RWPE2 (cell line): ENCODE measurements around the gene PRELID3B.
A peak's percentile ranks its signal among the peaks of the same experiment; 100 is the strongest.
"Not testable (repeated sequence)": the region's sequence is repeated elsewhere in the genome, so short reads cannot be mapped to it uniquely, and the experiment has no call there.

Experiments used
- ATAC-seq: fragments of 200-7000 bp; cut with Tn5 transposase; 3 replicates; pipeline ENCODE4 v1.9.1; 2021; ENCODE audit warnings: low read depth
- DNase-seq: peaks from one replicate; pipeline ENCODE4 v3.0.0-alpha.2; 2020; ENCODE audit warnings: low spot score
- H3K27ac ChIP-seq: fragments of 450-650 bp; 2 replicates; pipeline ENCODE4 v1.5.1; 2017; ENCODE audit warnings: mild to moderate bottlenecking; ENCODE audit not compliant: poor library complexity, severe bottlenecking
- H3K27me3 ChIP-seq: fragments of 250-450 bp; sonication (Bioruptor Pico); 2 replicates; pipeline ENCODE4 v1.5.1; 2021; ENCODE audit warnings: mild to moderate bottlenecking, moderate library complexity; ENCODE audit not compliant: insufficient read depth, poor library complexity, severe bottlenecking
- H3K36me3 ChIP-seq: fragments of 250-450 bp; sonication (Bioruptor Pico); 2 replicates; pipeline ENCODE4 v1.5.1; 2020; ENCODE audit warnings: low read depth, mild to moderate bottlenecking, moderate library complexity
- H3K4me1 ChIP-seq: fragments of 250-450 bp; sonication (Bioruptor Pico); 2 replicates; pipeline ENCODE4 v1.5.1; 2021; ENCODE audit warnings: mild to moderate bottlenecking, moderate library complexity; ENCODE audit not compliant: insufficient read depth, poor library complexity, severe bottlenecking
- H3K4me3 ChIP-seq: fragments of 250-450 bp; sonication (Bioruptor Pico); 2 replicates; pipeline ENCODE4 v1.5.1; 2021; ENCODE audit warnings: mild to moderate bottlenecking, moderate library complexity; ENCODE audit not compliant: severe bottlenecking
- H3K9me3 ChIP-seq: fragments of 250-450 bp; sonication (Bioruptor Pico); 2 replicates; pipeline ENCODE4 v1.5.1; 2021; ENCODE audit warnings: mild to moderate bottlenecking, moderate library complexity; ENCODE audit not compliant: severe bottlenecking
- TF ChIP-seq, protein P1 (sequence below): fragments of 450-650 bp; IDR thresholded peaks from one replicate; pipeline ENCODE4 v1.5.1; 2017; ENCODE audit warnings: mild to moderate bottlenecking, moderate library complexity; ENCODE audit not compliant: poor library complexity, severe bottlenecking

PRELID3B gene

DNA sequence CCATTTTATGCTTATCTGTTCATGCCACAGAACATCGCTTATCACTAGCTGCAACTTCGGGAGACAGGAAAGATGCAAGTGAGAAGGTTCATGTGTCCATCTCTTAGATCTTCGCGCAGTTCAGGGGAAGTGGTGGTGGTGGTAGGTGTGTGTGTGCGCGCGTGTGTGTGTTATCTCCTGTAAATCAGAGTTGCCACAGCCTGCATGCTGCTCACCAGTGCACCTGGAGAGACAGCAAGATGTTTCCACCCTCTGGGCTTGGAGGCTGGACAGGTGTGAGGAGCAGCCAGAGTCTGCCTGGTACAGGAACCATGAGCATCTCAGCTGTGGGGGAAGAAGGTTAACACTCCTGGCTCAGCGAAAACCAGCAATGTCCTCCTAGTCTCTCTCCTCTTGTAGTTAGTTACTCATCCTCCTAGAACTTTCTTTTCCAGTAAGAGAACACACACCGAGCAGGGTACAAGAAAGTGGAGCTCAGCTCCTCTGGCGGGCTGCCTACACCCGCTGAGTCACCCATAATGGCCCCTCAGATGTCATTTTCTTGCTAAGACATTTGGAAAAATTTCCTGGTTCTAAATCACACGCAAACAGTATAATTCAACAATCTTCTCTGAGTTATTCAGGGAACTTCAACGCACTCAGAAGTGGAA lies 28.5 kb downstream of the PRELID3B start:
- TF ChIP-seq, protein P1, sequence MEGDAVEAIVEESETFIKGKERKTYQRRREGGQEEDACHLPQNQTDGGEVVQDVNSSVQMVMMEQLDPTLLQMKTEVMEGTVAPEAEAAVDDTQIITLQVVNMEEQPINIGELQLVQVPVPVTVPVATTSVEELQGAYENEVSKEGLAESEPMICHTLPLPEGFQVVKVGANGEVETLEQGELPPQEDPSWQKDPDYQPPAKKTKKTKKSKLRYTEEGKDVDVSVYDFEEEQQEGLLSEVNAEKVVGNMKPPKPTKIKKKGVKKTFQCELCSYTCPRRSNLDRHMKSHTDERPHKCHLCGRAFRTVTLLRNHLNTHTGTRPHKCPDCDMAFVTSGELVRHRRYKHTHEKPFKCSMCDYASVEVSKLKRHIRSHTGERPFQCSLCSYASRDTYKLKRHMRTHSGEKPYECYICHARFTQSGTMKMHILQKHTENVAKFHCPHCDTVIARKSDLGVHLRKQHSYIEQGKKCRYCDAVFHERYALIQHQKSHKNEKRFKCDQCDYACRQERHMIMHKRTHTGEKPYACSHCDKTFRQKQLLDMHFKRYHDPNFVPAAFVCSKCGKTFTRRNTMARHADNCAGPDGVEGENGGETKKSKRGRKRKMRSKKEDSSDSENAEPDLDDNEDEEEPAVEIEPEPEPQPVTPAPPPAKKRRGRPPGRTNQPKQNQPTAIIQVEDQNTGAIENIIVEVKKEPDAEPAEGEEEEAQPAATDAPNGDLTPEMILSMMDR: no peak
- no peaks in the 10 kb centered on the region for H3K36me3 ChIP-seq
- DNase-seq (peak; percentile 60), ATAC-seq (no peak)
- H3K4me3 ChIP-seq: no peak overlapping the region
- H3K4me1 ChIP-seq: peaks cover 26% of the 10 kb centered on the region
- H3K9me3 ChIP-seq: no peaks in the 10 kb centered on the region
- no peaks in the 10 kb centered on the region for H3K27me3 ChIP-seq
- H3K27ac ChIP-seq: no peak overlapping the region

DNA sequence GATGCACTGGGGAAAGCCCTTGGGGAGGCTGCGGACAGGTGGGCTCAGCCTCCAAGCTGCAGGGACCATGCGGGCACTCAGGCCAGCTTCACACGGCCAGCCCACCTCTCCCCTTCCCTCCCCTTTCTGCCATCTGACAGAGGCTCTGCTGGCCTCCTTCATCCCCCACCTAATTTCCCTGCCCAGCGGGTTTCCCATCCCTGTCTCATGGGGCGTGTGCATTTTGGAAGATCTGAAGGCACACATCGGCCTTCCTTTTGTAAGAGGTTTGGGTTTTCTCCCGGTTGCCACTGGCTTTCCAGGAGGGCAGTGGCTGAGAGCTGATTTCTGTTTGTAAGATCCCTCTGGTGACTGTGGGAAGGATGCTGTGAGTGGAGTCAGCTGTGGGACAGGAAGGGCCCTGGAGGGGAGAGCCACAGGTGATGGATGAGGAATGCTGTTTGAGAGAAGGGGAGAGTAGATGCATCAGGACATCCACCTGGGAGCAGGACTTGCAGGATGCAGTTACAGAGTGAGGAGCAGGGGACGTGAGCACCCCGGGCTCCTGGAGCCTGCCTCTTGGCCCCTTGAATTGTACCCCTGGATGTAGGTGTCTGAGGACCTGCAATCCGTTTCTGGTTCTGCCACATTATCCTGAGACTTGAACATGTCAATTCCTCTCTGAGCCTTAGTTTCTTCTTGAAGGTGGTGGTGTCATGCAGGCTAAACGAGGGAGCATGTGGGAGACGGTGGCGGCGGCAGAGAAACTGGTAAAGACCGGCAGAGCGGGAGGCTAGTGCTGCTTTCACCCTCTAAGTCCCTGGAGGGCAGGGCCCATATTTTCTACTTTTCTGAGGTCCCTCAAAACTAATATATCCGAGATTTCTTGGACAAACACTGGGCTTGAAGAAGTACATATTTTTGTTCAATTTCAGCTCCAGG lies 29.3 kb downstream of the PRELID3B start:
- Histone ChIP-seq H3K27me3 (no peaks in the 10 kb centered on the region), H3K4me3 (no peak overlapping the region), H3K36me3 (no peaks in the 10 kb centered on the region), H3K27ac (no peak overlapping the region), H3K9me3 (no peaks in the 10 kb centered on the region), H3K4me1 (peaks cover 26% of the 10 kb centered on the region)
- TF ChIP-seq, protein P1: no peak
- DNase-seq: peak; percentile 71
- ATAC-seq: no peak

DNA sequence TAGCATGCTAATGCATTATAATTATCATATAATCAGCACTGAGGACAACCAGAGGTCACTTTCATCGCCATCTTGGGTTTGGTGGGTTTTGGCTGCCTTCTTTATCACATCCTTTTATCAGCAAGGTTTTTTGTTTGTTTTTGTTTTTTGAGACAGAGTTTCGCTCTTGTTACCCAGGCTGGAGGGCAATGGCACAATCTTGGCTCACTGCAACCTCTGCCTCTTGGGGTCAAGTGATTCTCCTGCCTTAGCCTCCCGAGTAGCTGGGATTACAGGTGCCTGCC lies 30.8 kb downstream of the PRELID3B start:
- H3K27me3 ChIP-seq, H3K36me3 ChIP-seq, H3K4me3 ChIP-seq, H3K9me3 ChIP-seq, ATAC-seq: not testable (repeated sequence)
- Histone ChIP-seq H3K4me1 (peaks cover 27% of the 10 kb centered on the region), H3K27ac (peak overlapping the region; percentile 69)
- DNase-seq: peak; percentile 29

DNA sequence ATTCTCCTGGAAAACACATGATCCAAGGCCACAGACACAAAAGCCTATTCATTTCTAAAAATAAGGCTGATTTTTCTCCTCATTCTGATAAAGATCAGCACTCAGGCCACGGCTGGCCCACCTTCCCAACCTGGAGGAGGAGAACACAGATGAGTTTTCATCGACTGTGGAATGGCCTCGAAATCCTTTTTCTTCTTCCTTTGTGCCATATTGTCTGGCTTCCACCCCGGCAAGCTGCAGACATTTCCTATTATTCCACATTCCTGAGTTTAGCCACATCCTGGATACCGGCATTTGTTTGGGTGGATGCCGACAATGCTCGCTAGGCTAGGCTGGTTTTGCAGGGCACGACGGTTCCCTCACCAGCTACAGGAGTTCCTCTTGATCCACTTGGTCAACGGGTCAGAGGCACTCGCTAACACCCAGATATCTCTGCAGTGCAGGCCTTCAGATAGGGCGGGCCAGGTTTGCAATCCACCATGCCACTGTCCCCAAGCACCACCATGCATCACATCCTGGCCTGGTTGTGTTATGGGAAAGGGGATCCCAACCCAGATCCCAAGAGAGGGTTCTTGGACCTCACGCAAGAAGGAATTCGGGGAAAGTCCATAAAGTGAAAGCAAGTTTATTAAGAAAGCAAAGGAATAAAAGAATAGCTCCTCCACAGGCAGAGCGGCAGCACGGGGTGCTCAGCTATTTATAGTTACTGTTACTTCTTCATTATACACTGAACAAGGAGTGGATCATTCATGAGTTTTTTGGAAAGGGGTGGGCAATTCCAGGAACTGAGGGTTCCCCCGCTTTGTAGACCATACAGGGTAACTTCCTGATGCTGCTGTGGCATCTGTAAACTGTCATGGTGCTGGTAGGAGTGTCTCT lies 31.4 kb downstream of the PRELID3B start:
- ATAC-seq: peak; percentile 68
- Histone ChIP-seq H3K4me1 (peaks cover 22% of the 10 kb centered on the region), H3K27me3 (no peaks in the 10 kb centered on the region), H3K9me3 (no peaks in the 10 kb centered on the region), H3K4me3 (no peak overlapping the region), H3K36me3 (no peaks in the 10 kb centered on the region), H3K27ac (peak overlapping the region; percentile 69)
- TF ChIP-seq, protein P1: no peak
- peak; percentile 89 for DNase-seq
